COLO668 (cell line): ENCODE measurements around the gene FFAR2.
A peak's percentile ranks its signal among the peaks of the same experiment; 100 is the strongest.
"Not testable (repeated sequence)": the region's sequence is repeated elsewhere in the genome, so short reads cannot be mapped to it uniquely, and the experiment has no call there.

ENCODE experiments used
- DNase-seq: peaks from one replicate; lab custom pipeline; 2025; ENCODE audit not compliant: unreplicated experiment; lab: John Stamatoyannopoulos, UW

The FFAR2 gene

DNA sequence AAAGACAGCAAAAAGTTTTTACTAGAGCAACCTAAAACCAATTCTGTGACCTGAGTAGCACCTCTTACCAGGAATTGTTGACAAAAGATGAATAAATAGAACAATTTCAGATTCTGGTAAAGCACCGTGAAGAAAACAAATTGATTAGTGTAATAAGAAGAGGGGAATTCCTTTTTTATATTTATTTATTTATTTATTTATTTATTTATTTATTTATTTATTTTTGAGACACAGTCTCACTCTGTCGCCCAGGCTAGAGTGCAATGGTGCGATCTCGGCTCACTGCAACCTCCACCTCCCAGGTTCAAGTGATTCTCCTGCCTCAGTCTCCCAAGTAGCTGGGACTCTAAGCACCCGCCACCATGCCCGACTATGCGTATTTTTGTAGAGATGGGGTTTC, 24.7 kb upstream of the FFAR2 start:
- not testable (repeated sequence) for DNase-seq

GRCh38 chr19:35425682-35426081, 22.4 kb upstream of the FFAR2 start:
- DNase-seq: no peak

DNA sequence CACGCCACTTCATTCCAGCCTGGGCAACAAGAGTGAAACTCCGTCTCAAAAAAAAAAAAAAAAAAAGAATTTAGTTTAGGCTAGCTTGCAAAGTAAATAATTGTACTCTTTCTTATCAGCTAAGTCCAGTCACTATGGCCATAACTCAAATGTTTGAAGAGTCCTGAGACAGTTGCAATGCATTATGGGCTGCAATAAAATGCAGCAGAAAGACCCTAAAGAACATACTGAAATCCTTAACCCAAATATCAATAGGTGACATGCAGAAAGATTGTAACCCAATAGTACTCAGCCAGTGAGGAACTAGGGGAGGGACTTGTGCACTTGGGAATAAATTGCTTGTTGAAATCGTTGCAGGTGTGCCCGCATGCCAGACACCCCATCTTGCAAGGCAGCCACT, 20.9 kb upstream of the FFAR2 start:
- DNase-seq: no peak

DNA sequence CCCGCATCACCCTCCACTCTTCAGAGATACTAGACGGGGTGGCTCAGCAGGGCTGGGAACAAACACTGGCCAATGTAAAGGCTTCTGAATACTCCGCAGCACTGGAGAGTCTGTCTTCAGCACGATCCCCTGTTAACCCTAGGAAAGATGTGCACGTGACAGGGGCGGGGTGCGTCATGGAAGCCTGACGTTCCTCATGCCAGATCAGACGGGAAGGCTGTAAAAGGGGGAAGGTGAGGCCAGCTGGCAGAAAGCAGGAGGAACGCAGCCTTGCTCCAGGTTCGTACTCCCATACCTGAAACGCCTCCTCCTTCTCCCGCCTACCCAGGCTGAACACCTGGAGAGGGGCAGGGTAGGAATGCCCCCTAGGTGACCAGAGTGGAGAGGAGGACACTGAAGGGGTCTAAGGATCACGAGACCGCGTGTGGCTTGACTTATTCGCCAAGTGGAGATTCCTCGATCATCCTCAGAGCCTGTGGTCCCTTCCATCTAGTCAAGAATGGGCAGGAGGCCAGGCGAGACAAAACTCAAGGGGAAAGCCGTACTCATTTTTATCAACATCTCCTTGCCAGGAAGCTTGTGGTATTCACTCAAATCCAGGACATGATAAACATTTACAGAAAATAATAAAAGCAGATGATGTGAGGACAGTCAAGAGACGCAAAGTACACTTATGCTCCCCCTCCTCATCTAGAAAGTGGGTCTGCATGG, 18.2 kb upstream of the FFAR2 start:
- DNase-seq: no peak

DNA sequence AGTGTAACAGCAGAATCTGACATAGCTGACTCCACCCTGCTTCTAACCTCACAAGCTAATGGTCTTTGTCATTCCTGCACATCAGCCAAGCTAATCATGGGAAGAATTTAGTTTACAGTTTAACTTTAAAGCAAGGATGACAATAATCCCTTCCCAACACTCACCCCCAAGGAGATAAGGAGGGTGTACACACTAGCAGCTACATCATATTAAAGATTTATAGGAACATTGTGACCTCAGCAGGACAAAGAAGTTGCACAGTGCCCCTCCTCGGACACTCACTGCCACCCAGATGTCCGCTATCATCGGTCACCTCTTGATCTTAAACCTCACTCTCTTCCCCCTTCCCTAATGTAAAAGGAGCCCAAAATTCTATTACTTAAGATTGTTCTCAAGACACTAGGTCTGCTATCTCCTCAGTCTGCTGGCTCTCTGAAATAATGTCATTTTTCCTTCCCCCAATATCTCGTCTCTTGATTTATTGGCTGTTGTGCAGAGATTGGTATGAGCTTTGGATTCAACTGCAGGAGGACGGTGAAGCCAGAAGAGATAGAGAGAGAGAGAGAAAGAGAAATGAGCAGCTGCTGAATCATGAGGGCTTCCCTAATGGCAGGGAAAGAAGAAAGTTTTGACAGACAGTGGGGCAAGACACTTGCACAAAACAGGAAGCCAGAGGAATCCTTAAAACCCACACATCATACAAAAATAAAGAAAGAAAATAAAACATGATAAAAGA, 17.5 kb upstream of the FFAR2 start:
- DNase-seq: no peak

DNA sequence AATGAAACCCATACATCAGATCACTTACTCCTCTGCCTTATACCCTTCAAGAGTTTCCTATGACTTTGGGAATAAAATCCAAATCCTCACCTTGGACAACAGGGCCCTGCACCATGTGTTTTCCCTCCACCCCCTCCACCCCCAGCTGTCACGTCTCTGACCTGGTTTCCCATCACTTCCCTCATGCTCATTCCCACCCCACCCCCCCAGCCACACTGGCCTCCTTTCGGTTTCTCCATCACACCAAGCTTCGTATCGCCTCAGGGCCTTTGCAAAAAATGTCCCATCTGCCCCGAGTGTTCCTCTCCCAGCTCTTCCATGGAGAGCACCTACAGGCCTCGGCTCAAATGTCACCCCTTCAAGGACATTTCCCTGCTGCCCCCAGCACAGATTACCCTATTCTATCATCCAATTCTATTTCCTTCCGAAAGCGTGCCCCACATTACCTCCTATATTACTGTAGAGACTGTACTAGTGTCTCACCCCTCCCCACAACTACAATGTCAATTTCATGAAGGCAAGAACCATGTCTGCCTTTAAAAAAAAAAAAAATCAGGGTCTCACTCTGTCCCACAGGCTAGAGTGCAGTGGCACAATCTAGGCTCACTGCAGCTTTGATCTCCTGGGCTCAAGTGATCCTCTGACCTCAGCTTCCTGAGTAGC, 16.8 kb upstream of the FFAR2 start:
- DNase-seq: no peak

GRCh38 chr19:35432911-35433310, 15.1 kb upstream of the FFAR2 start:
- no peak for DNase-seq

DNA sequence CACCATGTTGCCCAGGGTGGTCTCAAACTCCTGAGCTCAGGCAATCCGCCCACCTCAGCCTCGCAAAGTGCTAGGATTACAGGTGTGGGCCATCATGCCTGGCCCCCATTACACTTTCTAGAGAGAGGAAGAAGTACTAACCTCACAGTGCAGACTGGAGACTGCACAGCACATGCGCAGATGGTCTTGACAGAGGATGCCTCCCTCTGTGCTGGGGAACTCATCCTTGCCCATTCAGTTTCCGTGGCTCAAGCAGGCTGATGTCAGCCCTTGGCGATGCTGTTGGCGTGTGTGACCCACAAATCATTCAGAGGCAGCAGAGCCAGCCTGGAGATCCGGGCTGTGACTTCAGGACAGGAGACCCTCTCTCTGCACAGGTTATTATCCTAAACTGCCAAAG, 14.6 kb upstream of the FFAR2 start:
- no peak for DNase-seq

- DNase-seq: no peak
These were observed 12.2 kb upstream of the FFAR2 start for GRCh38 chr19:35435896-35436295.

DNA sequence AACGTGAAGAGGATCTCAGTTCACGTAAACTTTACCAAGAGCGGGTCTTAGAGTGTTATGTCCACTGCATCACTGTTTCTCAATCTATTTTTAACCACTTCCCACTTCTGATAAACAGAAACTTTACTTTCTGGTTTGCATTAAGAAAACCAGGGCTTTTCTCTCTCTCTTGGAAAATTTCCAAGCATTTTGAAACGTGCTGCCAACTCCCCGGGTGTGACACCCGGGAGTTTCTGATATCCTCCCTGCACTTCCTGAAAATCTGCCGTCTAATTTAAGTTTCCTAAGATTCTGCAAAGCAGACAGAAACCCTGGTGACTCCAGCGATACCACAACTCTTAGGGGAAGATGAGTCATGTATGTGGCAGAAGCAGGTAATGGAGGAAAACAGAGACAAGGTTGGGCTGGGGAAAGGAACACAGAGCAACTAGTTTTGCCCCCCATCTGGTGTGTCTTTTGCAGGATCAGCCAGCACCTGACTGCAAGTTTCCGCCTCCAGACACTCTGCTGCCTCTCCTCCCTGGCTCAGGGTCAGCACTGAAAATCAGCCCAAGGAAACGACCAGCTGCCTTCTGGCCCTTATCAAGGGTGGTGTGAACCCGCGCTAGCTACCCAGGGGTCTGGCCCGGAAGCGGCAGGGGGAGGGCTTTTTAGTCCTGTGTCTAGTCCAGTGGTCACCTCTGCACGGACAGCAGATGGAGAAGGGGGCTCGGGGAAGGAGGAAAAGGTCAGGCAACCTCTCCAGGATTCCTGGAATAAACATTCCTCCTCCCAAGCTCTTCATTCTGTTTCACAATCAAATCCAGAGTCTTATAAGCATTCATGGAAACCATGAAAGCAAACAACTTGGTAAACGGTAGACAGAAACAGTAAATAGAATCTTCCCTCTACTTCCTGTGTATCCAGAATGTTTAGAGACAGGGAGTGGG, 11.3 kb upstream of the FFAR2 start:
- no peak for DNase-seq

DNA sequence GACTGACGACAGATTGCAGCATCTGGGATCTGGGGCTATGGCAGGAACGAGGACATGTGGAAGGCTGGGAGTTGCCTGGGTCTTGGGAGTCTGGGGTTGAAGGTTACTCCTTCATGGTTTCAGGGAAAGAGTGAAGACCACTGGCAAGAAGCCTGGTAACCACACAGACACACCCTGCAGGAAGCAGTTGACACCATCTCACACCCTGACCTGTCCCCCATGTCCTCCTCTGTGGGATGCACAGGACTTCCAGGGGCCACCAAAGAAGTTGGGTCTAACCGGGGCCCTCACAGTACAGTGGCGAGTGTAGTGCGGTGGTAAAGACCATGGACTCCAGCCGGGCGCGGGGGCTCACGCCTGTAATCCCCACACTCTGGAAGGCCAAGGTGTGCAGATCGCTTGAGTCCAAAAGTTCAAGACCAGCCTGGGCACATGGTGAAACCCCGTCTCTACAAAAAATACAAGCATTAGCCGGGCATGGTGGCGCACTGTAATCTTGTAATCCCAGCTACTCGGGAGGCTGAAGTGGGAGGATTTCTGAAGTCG, 10.6 kb upstream of the FFAR2 start:
- DNase-seq: no peak

GRCh38 chr19:35438096-35438495, 10.0 kb upstream of the FFAR2 start:
- DNase-seq: no peak

- no peak for DNase-seq
These were observed 9.5 kb upstream of the FFAR2 start for GRCh38 chr19:35438527-35438926.

DNA sequence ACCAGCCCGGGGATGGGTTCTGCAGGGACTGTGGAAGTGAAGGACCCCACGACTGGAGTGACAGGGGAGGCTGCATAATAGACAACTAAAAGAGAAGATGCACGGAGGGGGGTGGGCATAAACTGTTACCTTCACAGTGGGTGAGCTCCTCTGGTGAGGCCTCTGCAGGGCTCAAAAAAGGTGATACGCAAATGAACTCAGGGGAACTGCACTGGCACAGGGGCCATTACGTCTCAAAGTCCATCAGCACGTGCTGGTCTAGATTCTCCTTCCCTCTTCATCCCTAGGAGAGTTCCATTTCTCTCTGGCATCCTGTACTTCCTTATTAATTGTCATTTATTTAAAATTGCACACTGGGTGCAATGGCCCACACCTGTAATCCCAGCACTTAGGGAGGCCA, 8.1 kb upstream of the FFAR2 start:
- DNase-seq: no peak

- DNase-seq: no peak
These were observed 6.0 kb upstream of the FFAR2 start for GRCh38 chr19:35442091-35442490.

DNA sequence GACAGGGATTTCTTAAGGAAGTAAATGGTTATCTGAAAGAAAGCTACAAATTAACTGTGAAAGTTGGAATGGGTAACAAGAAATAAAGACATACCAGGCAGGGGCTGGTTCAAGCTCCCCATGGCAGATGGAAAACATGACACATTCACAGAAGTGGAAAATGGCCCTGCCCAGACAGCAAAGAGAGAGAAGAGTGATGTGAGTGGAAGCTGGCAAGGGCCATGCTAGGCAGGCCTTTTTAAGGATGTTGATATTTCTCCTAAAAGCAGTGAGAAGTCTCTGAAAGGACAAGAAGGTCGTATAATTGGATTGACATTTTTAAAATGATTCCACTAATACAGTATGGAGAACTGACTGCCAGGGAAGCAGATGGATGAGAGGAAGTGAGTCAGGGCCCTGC, 3.3 kb upstream of the FFAR2 start:
- no peak for DNase-seq

- no peak for DNase-seq
These were observed 2.0 kb upstream of the FFAR2 start for GRCh38 chr19:35445826-35446593.

DNA sequence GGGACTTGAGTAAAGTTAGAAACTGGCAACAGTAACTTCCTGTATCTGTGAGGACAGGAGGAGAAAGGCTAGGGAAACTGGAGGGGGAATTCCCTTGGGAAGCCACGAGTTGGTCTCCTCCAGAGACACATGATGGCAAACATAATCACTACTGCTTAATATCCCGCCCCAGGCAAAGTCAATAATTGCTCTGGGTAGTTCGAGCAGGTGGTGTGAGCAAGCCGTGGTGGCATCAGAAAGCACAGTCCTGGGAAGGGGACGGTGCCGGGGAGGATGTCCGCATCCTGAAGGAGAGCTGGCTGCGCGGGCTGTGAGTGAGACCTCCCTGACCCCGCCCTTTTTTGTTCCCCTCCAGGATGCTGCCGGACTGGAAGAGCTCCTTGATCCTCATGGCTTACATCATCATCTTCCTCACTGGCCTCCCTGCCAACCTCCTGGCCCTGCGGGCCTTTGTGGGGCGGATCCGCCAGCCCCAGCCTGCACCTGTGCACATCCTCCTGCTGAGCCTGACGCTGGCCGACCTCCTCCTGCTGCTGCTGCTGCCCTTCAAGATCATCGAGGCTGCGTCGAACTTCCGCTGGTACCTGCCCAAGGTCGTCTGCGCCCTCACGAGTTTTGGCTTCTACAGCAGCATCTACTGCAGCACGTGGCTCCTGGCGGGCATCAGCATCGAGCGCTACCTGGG, 1.4 kb downstream of the FFAR2 start:
- DNase-seq: peak; percentile 86

GRCh38 chr19:35451338-35452096, 3.5 kb downstream of the FFAR2 start:
- no peak for DNase-seq
